ENCODE results near the gene IFT81. TPM values are rescaled to one million over a fixed set of nuclear protein-coding genes. Genes with fewer than 3 reads are reported as not detected.

The IFT81 gene
- total and polyA plus RNA-seq, 7 donors, result 1.8 to 42.7 (median 20.4) TPM

DNA sequence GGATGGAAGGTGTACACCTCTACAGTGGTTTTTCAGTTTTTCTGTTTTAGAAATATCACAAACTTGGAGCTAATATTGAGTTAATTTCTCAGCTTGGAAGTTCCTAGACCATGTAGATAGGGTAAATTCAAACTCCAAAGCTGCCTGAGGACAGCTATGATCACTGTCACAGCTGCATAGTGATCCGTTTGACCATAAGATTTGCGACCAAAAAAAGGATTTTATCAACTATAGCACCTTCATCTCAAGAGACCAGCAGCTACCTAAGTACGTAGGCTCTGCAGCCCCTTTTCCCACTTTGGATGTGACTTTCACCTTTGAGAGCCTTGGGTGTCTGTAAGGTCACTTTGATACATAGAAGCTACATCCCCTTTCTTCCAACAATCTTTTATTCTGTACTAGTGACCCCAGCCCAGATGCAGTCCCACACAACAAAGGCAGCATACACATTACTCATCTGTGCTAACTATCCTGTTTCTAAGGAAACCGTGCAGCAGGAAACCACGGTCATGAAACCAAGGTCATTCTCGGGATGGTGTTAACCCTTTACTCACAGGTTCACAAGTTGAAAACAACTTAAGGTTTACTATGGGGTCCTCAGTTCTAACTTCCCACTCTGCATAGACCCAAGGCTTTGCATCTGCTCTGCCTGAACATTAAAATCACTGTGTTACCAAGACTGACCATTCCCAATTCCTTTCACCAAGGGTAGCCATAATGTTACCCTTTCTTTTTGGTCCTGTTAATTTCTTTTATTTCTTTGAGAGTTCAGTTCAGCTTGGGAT lies 75.4 kb downstream of the IFT81 start:
- Histone ChIP-seq H3K36me3 (peaks cover 0 to 27% (median 7%) of the 10 kb centered on the region in 4 donors), H3K9me3 (no peaks in the 10 kb centered on the region), H3K27me3 (no peaks in the 10 kb centered on the region), H3K4me3 (no peak overlapping the region), H3K4me1 (no peaks in the 10 kb centered on the region), H3K27ac (no peak overlapping the region)
- intact Hi-C loops (cut with DNase I), result loop anchor here (10.0 kb wide), 1 partner anchor 55 kb away; no protein-coding TSS in a partner anchor
- 44 to 52% methylated on average over 6 of the region's 6 CpGs for WGBS, 2 donors
- no peak for DNase-seq
- TF ChIP-seq, protein P1, sequence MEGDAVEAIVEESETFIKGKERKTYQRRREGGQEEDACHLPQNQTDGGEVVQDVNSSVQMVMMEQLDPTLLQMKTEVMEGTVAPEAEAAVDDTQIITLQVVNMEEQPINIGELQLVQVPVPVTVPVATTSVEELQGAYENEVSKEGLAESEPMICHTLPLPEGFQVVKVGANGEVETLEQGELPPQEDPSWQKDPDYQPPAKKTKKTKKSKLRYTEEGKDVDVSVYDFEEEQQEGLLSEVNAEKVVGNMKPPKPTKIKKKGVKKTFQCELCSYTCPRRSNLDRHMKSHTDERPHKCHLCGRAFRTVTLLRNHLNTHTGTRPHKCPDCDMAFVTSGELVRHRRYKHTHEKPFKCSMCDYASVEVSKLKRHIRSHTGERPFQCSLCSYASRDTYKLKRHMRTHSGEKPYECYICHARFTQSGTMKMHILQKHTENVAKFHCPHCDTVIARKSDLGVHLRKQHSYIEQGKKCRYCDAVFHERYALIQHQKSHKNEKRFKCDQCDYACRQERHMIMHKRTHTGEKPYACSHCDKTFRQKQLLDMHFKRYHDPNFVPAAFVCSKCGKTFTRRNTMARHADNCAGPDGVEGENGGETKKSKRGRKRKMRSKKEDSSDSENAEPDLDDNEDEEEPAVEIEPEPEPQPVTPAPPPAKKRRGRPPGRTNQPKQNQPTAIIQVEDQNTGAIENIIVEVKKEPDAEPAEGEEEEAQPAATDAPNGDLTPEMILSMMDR (IDR thresholded peaks at IDR 0.05), result no peak
- TF ChIP-seq POLR2AphosphoS5 (IDR thresholded peaks at IDR 0.05) (no peak), EP300 (IDR thresholded peaks at IDR 0.05) (no peak), POLR2A (IDR thresholded peaks at IDR 0.05) (no peak)

DNA sequence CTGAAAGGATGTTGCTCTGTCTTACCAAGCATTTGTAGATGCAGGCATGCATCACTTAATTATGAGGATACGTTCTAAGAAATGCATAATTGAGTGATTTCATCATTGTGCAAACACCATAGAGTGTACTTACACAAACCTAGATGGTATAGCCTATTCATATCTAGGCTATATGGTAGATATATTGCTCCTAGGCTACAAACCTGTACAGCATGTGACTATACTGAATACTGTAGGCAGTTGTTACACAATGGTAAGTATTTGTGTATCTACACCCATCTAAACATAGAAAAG lies 75.9 kb downstream of the IFT81 start:
- no peak for DNase-seq
- no peak for TF ChIP-seq POLR2A (IDR thresholded peaks at IDR 0.05)
- TF ChIP-seq EP300 (IDR thresholded peaks at IDR 0.05), result no peak
- TF ChIP-seq POLR2AphosphoS5 (IDR thresholded peaks at IDR 0.05), result no peak
- TF ChIP-seq, protein P1 (IDR thresholded peaks at IDR 0.05), result no peak
- 44 to 74% methylated on average over 1 of the region's 1 CpG for WGBS, 2 donors
- intact Hi-C loops (cut with DNase I), result loop anchor here (10.0 kb wide), 1 partner anchor 55 kb away; no protein-coding TSS in a partner anchor
- no peak overlapping the region for H3K27ac ChIP-seq
- no peak overlapping the region for H3K4me3 ChIP-seq
- H3K4me1 ChIP-seq, result no peaks in the 10 kb centered on the region
- H3K27me3 ChIP-seq, result no peaks in the 10 kb centered on the region
- peaks cover 0 to 33% (median 13%) of the 10 kb centered on the region in 4 donors for H3K36me3 ChIP-seq
- no peaks in the 10 kb centered on the region for H3K9me3 ChIP-seq

DNA sequence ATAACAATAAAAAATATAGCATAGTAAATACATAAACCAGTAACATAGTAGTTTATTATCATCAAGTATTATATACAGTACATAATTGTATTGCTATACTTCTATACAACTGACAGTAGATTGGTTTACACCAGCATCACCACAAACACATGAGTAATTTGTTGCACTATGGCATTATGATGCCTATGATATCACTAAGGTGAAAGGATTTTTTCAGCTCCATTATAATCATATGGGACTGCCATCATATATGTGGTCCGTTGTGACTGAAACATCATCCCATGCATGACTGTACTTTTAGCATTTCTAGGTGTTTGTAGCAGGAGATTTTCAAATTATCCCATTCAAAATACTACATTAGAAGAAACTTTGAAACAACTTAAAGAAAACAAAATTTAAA lies 77.8 kb downstream of the IFT81 start:
- H3K4me3 ChIP-seq, result no peak overlapping the region
- no peak overlapping the region for H3K27ac ChIP-seq
- no peak for DNase-seq
- TF ChIP-seq, protein P1 (IDR thresholded peaks at IDR 0.05), result no peak
- no peak for TF ChIP-seq POLR2AphosphoS5 (IDR thresholded peaks at IDR 0.05)
- TF ChIP-seq POLR2A (IDR thresholded peaks at IDR 0.05), result no peak
- no peak for TF ChIP-seq EP300 (IDR thresholded peaks at IDR 0.05)
- H3K4me1 ChIP-seq, result no peaks in the 10 kb centered on the region
- no peaks in the 10 kb centered on the region for H3K9me3 ChIP-seq
- intact Hi-C loops (cut with DNase I), result loop anchor here (10.0 kb wide), 1 partner anchor 57 kb away; no protein-coding TSS in a partner anchor
- H3K36me3 ChIP-seq, result peaks cover 0 to 49% (median 17%) of the 10 kb centered on the region in 4 donors
- WGBS, 2 donors, result 94% methylated on average over 1 of the region's 1 CpG
- no peaks in the 10 kb centered on the region for H3K27me3 ChIP-seq

DNA sequence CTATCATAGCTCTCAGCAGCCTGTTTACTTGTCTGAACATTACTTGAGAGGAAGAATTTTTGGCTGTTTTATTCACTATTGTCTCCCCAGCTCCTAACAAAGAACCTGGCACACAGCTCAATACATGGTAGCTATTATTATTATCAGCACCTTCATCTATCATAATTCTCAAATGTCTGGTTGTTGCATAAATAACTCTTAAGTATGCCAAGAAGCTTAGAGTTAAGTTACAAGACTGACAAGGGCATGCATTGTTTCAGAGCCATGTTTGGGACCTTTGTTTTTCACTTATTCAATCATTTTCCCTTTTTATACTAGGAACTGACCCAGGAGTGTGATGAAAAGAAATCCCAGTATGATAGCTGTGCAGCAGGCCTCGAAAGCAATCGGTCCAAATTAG lies 79.4 kb downstream of the IFT81 start:
- intact Hi-C loops (cut with DNase I), result loop anchor here (10.0 kb wide), 1 partner anchor 59 kb away; no protein-coding TSS in a partner anchor
- no peak for DNase-seq
- H3K4me3 ChIP-seq, result no peak overlapping the region
- WGBS, 2 donors, result 96 to 98% methylated on average over 2 of the region's 2 CpGs
- H3K36me3 ChIP-seq, result peaks cover 0 to 58% (median 17%) of the 10 kb centered on the region in 4 donors
- H3K4me1 ChIP-seq, result no peaks in the 10 kb centered on the region
- H3K9me3 ChIP-seq, result no peaks in the 10 kb centered on the region
- no peak for TF ChIP-seq POLR2A (IDR thresholded peaks at IDR 0.05)
- TF ChIP-seq, protein P1 (IDR thresholded peaks at IDR 0.05), result no peak
- no peak for TF ChIP-seq EP300 (IDR thresholded peaks at IDR 0.05)
- TF ChIP-seq POLR2AphosphoS5 (IDR thresholded peaks at IDR 0.05), result no peak
- no peaks in the 10 kb centered on the region for H3K27me3 ChIP-seq
- no peak overlapping the region for H3K27ac ChIP-seq

Measured in sigmoid colon (tissue), 7 donors.